K562 (cell line): ENCODE data around the gene WSCD2. TPM values are rescaled to one million over a fixed set of nuclear protein-coding genes. Genes with fewer than 3 reads are reported as not detected.

Source experiments
- ATAC-seq: fragments of 200-7000 bp; cut with Tn5 transposase; 3 replicates; pipeline ENCODE4 v1.9.1; 2020; ENCODE audit warnings: moderate library complexity
- BruUV-seq: library from RNA; stranded (reverse); fragments of 400-500 nt; replicated peaks from 2 replicates; lab custom pipeline; 2021; lab: Mats Ljungman, UMichigan
- CTCF ChIA-PET: fragments of 300-600 bp; formaldehyde crosslinking; extraction: SDS; loops from one replicate; lab custom pipeline; 2021; ENCODE audit warnings: low intra/inter-chr PET ratio; lab: Yijun Ruan, JAX
- POLR2A ChIA-PET: fragments of 300-600, 350-650 bp; sonication (Branson Sonifier 250); formaldehyde crosslinking; extraction: SDS; loops from one replicate; lab custom pipeline; 2021; ENCODE audit warnings: antibody characterized with exemption, inconsistent platforms; lab: Yijun Ruan, JAX
- DNase-seq, 4 experiments: peaks; one replicate each; pipeline versions ENCODE4 v3.0.0 to v3.0.0-alpha.2; 2011 to 2018; ENCODE audit warnings: low spot score in 3 of 4, mixed read lengths in 3 of 4; ENCODE audit errors: extremely low read depth in 1 of 4
- FAIRE-seq: peaks from 2 replicates; lab custom pipeline; 2011; peaks lifted over from hg19 to GRCh38; lab: Jason Lieb, UNC
- H2AFZ ChIP-seq: 2 replicates; pipeline ENCODE4 v1.6.0; 2011; ENCODE audit warnings: low read depth, low read length, control low read depth, inconsistent platforms
- H3K27ac ChIP-seq: fragments of 200-600 bp; 3 replicates; pipeline ENCODE4 v1.8.0; 2011; ENCODE audit warnings: low read depth, mild to moderate bottlenecking, control low read depth, inconsistent platforms, low read length, moderate library complexity, mixed read lengths; ENCODE audit errors: extremely low read depth
- H3K27me3 ChIP-seq, 2 experiments: fragments of 300-600 bp in 1 of 2; 2 replicates in 1 of 2; 3 replicates in 1 of 2; pipeline versions ENCODE4 v1.6.0 to v1.8.0; 2011; ENCODE audit warnings: inconsistent platforms in 2 of 2, low read length in 2 of 2, mild to moderate bottlenecking in 1 of 2, mixed read lengths in 1 of 2, moderate library complexity in 1 of 2; ENCODE audit not compliant: control insufficient read depth in 2 of 2, insufficient read depth in 2 of 2
- H3K36me3 ChIP-seq: fragments of 300-600 bp; 3 replicates; pipeline ENCODE4 v1.8.0; 2011; ENCODE audit warnings: mild to moderate bottlenecking, low read length, inconsistent platforms; ENCODE audit not compliant: control insufficient read depth, insufficient read depth
- H3K4me1 ChIP-seq, 2 experiments: fragments of 200-600 bp in 1 of 2; replicated peaks in 1 of 2; 2 replicates in 1 of 2; 3 replicates in 1 of 2; pipeline versions ENCODE4 v1.5.1 to v1.8.0; 2011; ENCODE audit warnings: inconsistent platforms in 2 of 2, low read length in 2 of 2, mild to moderate bottlenecking in 1 of 2, mixed read lengths in 1 of 2, moderate library complexity in 1 of 2; ENCODE audit not compliant: control insufficient read depth in 2 of 2, insufficient read depth in 2 of 2
- H3K4me2 ChIP-seq: 2 replicates; pipeline ENCODE4 v1.6.1; 2011; ENCODE audit warnings: low read length, control low read depth, inconsistent platforms, mixed read lengths; ENCODE audit not compliant: insufficient read depth
- H3K4me3 ChIP-seq: fragments of 200-600 bp; sonication (generic), shearing (Covaris generic); 2 replicates; pipeline ENCODE4 v1.5.1; 2016; ENCODE audit warnings: control low read depth, inconsistent platforms
- H3K79me2 ChIP-seq: fragments of 200-600 bp; 3 replicates; pipeline ENCODE4 v1.8.0; 2011; ENCODE audit warnings: low read length, inconsistent platforms; ENCODE audit not compliant: control insufficient read depth, insufficient read depth
- H3K9ac ChIP-seq, 2 experiments: 2 replicates each; pipeline versions ENCODE4 v1.6.0 to v1.6.1; 2011; ENCODE audit warnings: low read depth in 2 of 2, low read length in 2 of 2, control low read depth in 1 of 2, inconsistent platforms in 1 of 2, mild to moderate bottlenecking in 1 of 2, mixed read lengths in 1 of 2; ENCODE audit not compliant: insufficient read depth in 1 of 2
- H3K9me1 ChIP-seq: one replicate; pipeline ENCODE4 v1.6.0; 2011; ENCODE audit warnings: inconsistent platforms, mild to moderate bottlenecking, low read length, moderate library complexity; ENCODE audit not compliant: control insufficient read depth, insufficient read depth
- H3K9me3 ChIP-seq: replicated peaks from 2 replicates; pipeline ENCODE4 v1.5.1; 2011; ENCODE audit warnings: low read depth, low read length, inconsistent platforms; ENCODE audit not compliant: control insufficient read depth, insufficient read depth
- H4K20me1 ChIP-seq: replicated peaks from 2 replicates; pipeline ENCODE4 v1.6.1; 2011; ENCODE audit warnings: low read length, inconsistent platforms, mixed read lengths; ENCODE audit not compliant: control insufficient read depth, insufficient read depth
- CEBPG ChIP-seq, 3 experiments: fragments of 200-800 bp in 1 of 3; sonication (Bioruptor generic) in 1 of 3; sonication (generic) in 1 of 3; formaldehyde crosslinking in 1 of 3; IDR thresholded peaks in 2 of 3; conservative IDR thresholded peaks in 1 of 3; 2 replicates each; pipeline versions ENCODE4 v1.6.1 to v1.8.0; 2016 to 2022; ENCODE audit warnings: missing compliant biosample characterization in 2 of 3, missing genetic modification characterization in 2 of 3, mild to moderate bottlenecking in 1 of 3, missing genetic modification reagents in 1 of 3
- ERF ChIP-seq: fragments of 450-650 bp; formaldehyde crosslinking; IDR thresholded peaks from 2 replicates; pipeline ENCODE4 v1.4.0; 2020; ENCODE audit warnings: mild to moderate bottlenecking, mixed read lengths
- ETV5 ChIP-seq: sonication (generic); formaldehyde crosslinking; IDR thresholded peaks from 2 replicates; pipeline ENCODE4 v1.4.0; 2020; ENCODE audit warnings: low read depth, mild to moderate bottlenecking, missing genetic modification reagents
- HES1 ChIP-seq: fragments of 450-650 bp; IDR thresholded peaks from 2 replicates; pipeline ENCODE4 v1.6.1; 2016; ENCODE audit warnings: low read depth, mild to moderate bottlenecking, moderate library complexity
- JUN ChIP-seq, 2 experiments: sonication (generic) in 1 of 2; formaldehyde crosslinking in 1 of 2; IDR thresholded peaks; 2 replicates each; pipeline versions ENCODE4 v1.6.1 to v1.8.0; 2012 to 2022; ENCODE audit warnings: borderline replicate concordance in 2 of 2, mild to moderate bottlenecking in 2 of 2, improper control_type of control experiment in 1 of 2, low read depth in 1 of 2, low read length in 1 of 2, missing genetic modification reagents in 1 of 2
- TEAD1 ChIP-seq, 2 experiments: fragments of 450-650 bp in 1 of 2; sonication (generic) in 1 of 2; formaldehyde crosslinking; IDR thresholded peaks; 2 replicates each; pipeline versions ENCODE4 v1.4.0 to v1.8.0; 2020 to 2022; ENCODE audit warnings: mild to moderate bottlenecking in 2 of 2, missing genetic modification reagents in 1 of 2
- ZBTB5 ChIP-seq: fragments of 450-650 bp; IDR thresholded peaks from 2 replicates; pipeline ENCODE4 v1.6.1; 2017; ENCODE audit warnings: antibody characterized with exemption
- ZNF175 ChIP-seq: fragments of 200-800 bp; sonication (Bioruptor generic); IDR thresholded peaks from 2 replicates; pipeline ENCODE4 v1.6.1; 2016; ENCODE audit warnings: low read depth, mild to moderate bottlenecking, missing genetic modification characterization, missing compliant biosample characterization
- WGBS: fragments of 100-300 bp; shearing (Covaris generic); methylation state at CpG from one replicate; pipeline ENCODE4 v1.1.6; 2016; ENCODE audit warnings: low coverage, mixed read lengths; ENCODE audit not compliant: insufficient coverage; ENCODE audit errors: missing lambda C conversion rate; 5-methylcytosine and 5-hydroxymethylcytosine counted together
- in situ Hi-C: fragments of 300-500 bp; cut with MboI; formaldehyde crosslinking; loops from 4 replicates; pipeline ENCODE4 v1.15.0; 2018; ENCODE audit warnings: inconsistent platforms, mixed read lengths
- intact Hi-C: fragments of 100-400 bp; cut with micrococcal nuclease; formaldehyde crosslinking; loops from 2 replicates; pipeline ENCODE4 v1.14.2; 2022
- polyA plus RNA-seq, 8 experiments: library from polyadenylated mRNA; depleted of rRNA in 4 of 8; stranded (reverse) in 5 of 8; unstranded in 3 of 8; fragments of >200 nt; fragmentation: Nextera tagmentation in 2 of 8; fragmentation: Illumina TruSeq in 1 of 8; extraction: Ambion mirVana in 2 of 8; extraction: Trizol in 1 of 8; gene quantifications; 2 replicates each; pipeline versions ENCODE4 v1.2.1 to v1.2.3, GENCODE V29; 2011 to 2014; ENCODE audit warnings: inconsistent platforms in 1 of 8, missing spikeins in 1 of 8
- total RNA-seq, 7 experiments: library from RNA; depleted of rRNA in 6 of 7; stranded (reverse); fragments of >200 nt in 6 of 7; fragmentation: Illumina TruSeq in 2 of 7; extraction: Trizol in 2 of 7; gene quantifications; 2 replicates each; pipeline versions ENCODE4 v1.2.1 to v1.2.3, GENCODE V29; 2011 to 2021; ENCODE audit warnings: low replicate concordance in 1 of 7

The WSCD2 gene
- total and polyA plus RNA-seq, 9 of the 15 experiments (the other 6 are each of a cell fraction or from before 2014, with no cell fraction given): 0.72 to 14.1 (median 4.0) TPM

GRCh38 chr12:108289350-108290161 is 160.5 kb downstream of the WSCD2 start:
- Histone ChIP-seq H2AFZ (no peak overlapping the region), H3K27me3 (peaks cover 3 to 27% of the 10 kb centered on the region in 2 experiments; a peak in 2 of 5 replicates), H3K9ac (no peak overlapping the region), H3K4me1 (no peaks in the 10 kb centered on the region), H4K20me1 (peaks cover 3% of the 10 kb centered on the region; the same call in 1 of the 2 replicates), H3K36me3 (no peaks in the 10 kb centered on the region), H3K79me2 (no peaks in the 10 kb centered on the region), H3K4me3 (no peak overlapping the region), H3K9me1 (no peaks in the 10 kb centered on the region), H3K27ac (no peak overlapping the region), H3K4me2 (no peak overlapping the region), H3K9me3 (no peaks in the 10 kb centered on the region)
- ChIA-PET POLR2A (no interaction called here), CTCF (no interaction called here)
- DNase-seq (no peak), ATAC-seq (no peak), FAIRE-seq (no peak)
- 0% methylated on average over 10 of the region's 11 CpGs for WGBS
- intact Hi-C loops (no loop called here), in situ Hi-C loops (no loop called here)
- BruUV-seq: no TSS peak
- TF ChIP-seq CEBPG (CRISPR knock-in tag; IDR thresholded peaks at IDR 0.05): no peak
- TF ChIP-seq CEBPG (tag; conservative IDR thresholded peaks at IDR 0.05 in 1 of 2, IDR thresholded peaks at IDR 0.05 in 1 of 2): 0 out of 4 replicates have a peak, but pooled peaks of 1 of the 2 experiments have one; percentile 12
- no peak for TF ChIP-seq ETV5 (CRISPR knock-in tag)

GRCh38 chr12:108295641-108296040 is 166.6 kb downstream of the WSCD2 start:
- H3K27me3 ChIP-seq: peaks cover 4 to 18% of the 10 kb centered on the region in 2 experiments; a peak in 3 of 5 replicates
- intact Hi-C loops: no loop called here
- H2AFZ ChIP-seq: no peak overlapping the region
- ATAC-seq (no peak; the same call in 2 of the 3 replicates), DNase-seq (no peak), FAIRE-seq (no peak)
- no peaks in the 10 kb centered on the region for H3K9me3 ChIP-seq
- no peak overlapping the region for H3K27ac ChIP-seq
- 4% methylated on average over 7 of the region's 8 CpGs for WGBS
- H3K4me2 ChIP-seq: no peak overlapping the region
- CTCF ChIA-PET: no interaction called here
- no peaks in the 10 kb centered on the region for H3K36me3 ChIP-seq
- H3K4me3 ChIP-seq: no peak overlapping the region
- no peaks in the 10 kb centered on the region for H3K9me1 ChIP-seq
- in situ Hi-C loops: no loop called here
- no peaks in the 10 kb centered on the region for H3K79me2 ChIP-seq
- no TSS peak for BruUV-seq
- H3K9ac ChIP-seq: no peak overlapping the region
- H3K4me1 ChIP-seq: no peaks in the 10 kb centered on the region
- POLR2A ChIA-PET: interaction anchor here (0.8 to 1.7 kb wide), 4 partner anchors 10 to 16 kb away, joined by 3 to 6 read pairs (median 3); no protein-coding TSS in a partner anchor
- peaks cover 5% of the 10 kb centered on the region; the same call in 1 of the 2 replicates for H4K20me1 ChIP-seq
- TF ChIP-seq ZNF175 (no peak), TEAD1 (CRISPR knock-in tag; IDR thresholded peaks at IDR 0.05) (no peak), ERF (CRISPR knock-in tag) (no peak), HES1 (no peak), ZBTB5 (no peak), JUN (IDR thresholded peaks at IDR 0.05; ENCODE audit: borderline replicate concordance, low read depth, low read length) (no peak), JUN (CRISPR knock-in tag; IDR thresholded peaks at IDR 0.05; ENCODE audit: borderline replicate concordance) (no peak)
